CD4-positive, alpha-beta T cell treated with Interleukin-12 subunit alpha and Interleukin-12 subunit beta, for 1 hour (primary cell): Measurements from ENCODE around the gene DAGLB.
A peak's percentile ranks its signal among the peaks of the same experiment; 100 is the strongest.
"Not testable (repeated sequence)": the region's sequence is repeated elsewhere in the genome, so short reads cannot be mapped to it uniquely, and the experiment has no call there.

Experiments used
- DNase-seq: peaks from one replicate; pipeline ENCODE4 v3.0.0-alpha.2; 2020

The DAGLB gene

DNA sequence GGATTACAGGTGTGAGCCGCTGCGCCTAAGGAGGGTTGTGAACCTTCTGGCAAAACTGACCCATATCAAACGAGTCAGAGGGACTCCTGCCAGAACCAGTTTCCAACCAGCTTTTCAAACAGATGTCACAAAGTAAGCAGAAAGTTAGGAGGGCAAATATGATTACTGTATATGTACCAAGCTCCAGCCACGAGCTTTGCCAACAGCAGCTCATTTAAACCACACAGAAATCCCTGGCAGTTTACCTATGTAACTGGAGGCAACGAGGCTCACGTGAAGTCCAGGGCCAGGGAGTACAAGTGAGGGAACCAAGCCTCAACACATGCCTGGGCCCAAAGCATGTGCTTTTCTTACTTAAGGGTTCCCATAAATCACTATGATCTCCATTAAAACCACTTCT lies 12.5 kb upstream of the DAGLB start:
- no peak for DNase-seq

DNA sequence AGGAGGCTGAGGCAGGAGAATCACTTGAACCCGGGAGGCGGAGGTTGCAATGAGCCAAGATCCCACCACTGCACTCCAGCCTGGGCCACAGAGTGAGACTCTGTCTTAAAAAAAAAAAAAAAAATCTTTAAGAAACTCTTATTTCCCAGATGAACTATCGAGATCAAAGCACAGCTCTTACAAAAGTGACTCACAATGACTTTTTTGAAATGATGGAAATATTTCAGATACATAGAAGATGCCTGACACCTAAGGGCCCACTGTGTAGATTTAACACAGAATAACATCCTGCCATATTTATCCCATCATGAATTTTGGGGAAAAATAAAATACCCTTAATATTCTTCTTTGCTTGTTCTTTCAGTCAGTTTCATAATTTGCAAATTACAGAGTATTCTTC lies 10.9 kb upstream of the DAGLB start:
- not testable (repeated sequence) for DNase-seq

GRCh38 chr7:6453734-6454133 lies 6.0 kb upstream of the DAGLB start:
- no peak for DNase-seq

DNA sequence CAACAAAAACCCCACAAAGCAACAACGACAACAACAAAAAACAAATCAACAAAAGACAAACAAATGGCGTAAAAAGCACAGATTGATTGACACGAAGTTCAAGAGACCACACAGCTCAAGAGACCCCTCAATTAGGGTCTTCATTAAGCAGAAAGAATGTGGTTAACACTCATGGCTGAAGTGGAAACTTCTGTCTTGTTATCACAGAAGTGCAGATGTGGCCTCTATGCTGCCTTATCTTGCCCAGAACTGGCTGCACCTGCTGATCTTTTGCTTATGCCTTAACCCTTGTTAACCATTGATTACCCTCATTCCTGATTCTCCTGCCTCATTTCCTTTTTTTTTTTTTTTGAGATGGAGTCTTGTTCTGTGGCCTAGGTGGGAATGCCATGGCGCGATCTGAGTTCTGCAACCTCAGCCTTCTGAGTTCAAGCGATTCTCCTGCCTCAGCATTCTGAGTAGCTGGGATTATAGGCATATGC lies 3.5 kb upstream of the DAGLB start:
- no peak for DNase-seq

- DNase-seq = not testable (repeated sequence)
Observed at GRCh38 chr7:6450591-6450990, 2.8 kb upstream of the DAGLB start.

GRCh38 chr7:6449884-6450283 lies 2.1 kb upstream of the DAGLB start:
- DNase-seq = not testable (repeated sequence)

DNA sequence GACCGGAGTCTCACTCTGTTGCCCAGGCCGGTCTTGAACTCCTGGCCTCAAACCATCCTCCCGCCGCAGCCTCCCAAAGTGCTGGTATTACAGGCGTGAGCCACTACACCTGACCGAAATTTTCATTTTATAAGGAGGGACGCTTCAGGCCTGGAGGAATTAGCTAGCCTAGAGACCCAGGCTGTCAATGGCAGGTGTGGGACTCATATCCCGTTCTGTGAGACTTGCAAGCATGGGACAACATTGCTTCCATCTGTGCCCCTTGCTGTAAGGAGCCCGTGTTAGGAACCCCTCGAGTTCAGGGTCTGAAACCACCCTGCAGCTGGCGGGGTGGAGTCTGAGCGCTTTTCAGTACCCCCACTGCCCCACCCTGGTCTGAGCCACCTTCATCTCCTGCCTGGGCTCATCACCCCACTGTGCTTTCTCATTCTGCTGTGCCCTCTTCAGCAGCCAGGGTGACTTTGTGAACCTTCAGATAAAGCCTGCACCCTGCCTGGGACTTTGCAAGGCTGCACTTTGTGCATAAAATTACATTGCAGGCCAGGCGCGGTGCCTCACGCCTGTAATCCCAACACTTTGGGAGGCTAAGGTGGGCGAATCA lies 1.3 kb upstream of the DAGLB start:
- DNase-seq = no peak

- DNase-seq = peak; percentile 27
Observed at GRCh38 chr7:6446838-6447580, 745 bp downstream of the DAGLB start.

DNA sequence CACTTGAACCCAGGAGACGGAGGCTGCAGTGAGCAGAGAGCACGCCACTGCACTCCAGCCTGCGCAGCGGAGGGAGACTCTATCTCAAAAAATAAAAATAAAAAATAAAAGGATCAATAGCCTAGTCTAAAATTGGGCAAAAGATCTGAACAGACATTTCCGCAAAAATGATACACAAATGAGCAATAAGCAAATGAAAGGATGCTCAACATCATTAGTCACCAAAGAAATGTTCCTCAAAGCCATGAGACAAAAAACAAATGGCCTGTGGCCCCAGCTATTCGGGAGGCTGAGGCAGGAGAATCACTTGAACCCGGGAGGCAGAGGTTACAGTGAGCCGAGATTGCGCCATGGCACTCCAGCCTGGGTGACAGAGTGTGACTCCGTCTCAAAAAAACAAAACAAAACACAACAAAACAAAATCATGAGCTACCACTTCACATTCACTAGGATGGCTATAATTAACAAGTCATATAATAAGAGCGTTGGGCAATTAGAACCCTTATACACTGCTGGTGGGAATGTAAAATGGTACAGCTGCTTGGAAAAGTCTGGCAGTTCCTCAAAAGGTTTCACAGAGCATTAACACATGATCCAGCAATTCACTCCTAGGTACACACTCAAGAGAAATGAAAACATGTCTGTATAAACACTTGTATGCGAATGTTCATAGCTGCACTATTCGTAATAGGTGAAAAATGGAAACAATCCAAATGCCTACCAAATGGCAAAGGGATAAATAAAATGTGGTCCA lies 3.1 kb downstream of the DAGLB start:
- no peak for DNase-seq

DNA sequence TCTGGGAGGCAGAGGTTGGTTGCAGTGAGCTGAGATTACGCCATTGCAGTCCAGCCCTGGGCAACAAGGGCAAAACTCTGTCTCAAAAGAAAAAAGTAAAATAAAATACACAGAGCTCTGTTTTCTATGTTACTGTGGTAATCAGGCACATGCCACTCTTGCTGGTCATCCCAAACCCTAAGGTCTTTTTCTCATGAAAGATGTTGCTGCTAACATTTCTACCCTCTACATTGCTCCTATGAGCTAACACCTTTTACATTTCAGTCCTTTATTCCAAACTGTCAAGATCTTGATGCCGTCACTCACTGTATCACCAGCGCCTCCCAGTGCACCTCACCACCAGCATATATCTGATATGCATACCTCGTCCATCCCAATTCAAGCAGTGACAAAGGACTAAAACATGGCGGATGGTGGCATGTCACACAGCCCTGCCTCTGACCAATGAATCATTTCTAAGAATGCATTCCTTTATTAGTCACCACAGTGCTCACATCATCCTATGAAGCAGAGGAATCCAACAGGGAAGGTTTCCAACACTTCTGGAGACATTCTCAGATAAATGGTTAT lies 4.3 kb downstream of the DAGLB start:
- DNase-seq = no peak

DNA sequence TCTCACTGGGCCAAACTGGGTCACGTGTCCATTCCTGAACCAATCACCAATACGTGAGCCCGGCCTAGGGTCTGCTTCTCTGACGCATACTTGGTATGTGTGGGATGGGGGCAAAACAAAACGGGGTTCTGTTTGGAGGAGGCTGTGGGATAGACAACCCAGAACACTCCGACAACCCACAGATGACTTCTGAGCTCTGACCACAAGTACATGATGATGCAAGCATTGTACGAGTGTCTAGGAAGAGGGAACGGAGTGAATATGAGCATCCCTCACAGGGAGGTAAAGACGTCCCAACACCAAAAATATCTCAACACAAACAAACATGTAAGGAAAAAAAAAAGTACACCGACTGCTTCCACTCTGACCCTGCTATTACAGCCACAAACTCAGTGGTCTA lies 5.6 kb downstream of the DAGLB start:
- DNase-seq = no peak

DNA sequence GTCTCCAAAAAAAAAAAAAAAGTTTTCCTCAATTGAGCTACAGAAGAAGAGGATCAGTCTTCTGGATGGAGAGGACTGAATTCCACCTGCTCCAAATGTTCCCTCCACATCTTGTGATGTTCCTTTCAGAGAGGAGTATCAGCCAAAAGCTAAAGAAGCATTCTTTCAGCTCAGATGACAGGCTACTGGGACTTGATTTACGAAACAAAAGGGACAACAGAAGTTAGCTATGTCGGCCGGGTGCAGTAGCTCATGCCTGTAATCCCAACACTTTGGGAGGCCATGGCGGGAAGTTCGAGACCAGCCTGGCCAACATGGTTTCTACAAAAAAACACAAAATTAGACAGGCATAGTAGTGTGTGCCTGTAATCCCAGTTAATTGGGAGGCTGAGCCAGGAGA lies 7.4 kb downstream of the DAGLB start:
- no peak for DNase-seq

DNA sequence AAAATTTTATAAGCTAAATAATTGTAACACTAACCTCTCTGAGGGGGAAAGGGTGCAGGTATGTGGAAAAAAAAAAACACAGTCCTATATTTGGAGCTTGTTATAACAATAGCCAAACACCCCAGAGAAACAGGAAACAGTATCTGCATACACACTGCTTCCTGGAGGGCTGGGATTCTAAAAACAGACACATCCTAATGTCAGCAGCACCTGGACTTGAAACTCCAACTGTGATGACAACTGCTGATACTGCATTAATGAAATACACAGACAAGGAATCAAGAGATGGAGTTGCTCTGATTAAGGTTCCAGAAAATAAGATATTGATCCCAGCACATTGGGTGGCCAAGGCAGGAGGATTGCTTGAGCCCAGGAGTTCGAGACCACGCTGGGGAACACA lies 9.3 kb downstream of the DAGLB start:
- no peak for DNase-seq

DNA sequence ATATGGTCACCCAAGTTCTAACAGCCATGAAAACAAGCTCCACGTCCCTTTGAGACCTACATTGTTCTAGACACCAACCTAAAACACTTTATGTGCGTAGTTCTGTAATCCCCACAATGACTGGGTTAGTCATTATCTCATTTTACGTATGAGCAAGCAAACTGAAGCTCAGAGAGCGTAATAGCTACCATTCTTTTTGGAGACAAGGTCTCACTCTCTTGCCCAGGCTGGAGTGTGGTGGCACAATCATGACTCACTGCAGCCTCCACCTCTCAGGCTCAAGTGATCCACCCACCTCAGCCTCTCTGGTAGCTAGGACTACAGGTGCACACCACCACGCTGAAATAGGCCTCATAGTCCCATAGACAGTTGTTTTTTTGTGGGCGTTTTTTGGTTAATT lies 10.5 kb downstream of the DAGLB start:
- DNase-seq = no peak

GRCh38 chr7:6436385-6436685 lies 11.4 kb downstream of the DAGLB start:
- peak; percentile 26 for DNase-seq

DNA sequence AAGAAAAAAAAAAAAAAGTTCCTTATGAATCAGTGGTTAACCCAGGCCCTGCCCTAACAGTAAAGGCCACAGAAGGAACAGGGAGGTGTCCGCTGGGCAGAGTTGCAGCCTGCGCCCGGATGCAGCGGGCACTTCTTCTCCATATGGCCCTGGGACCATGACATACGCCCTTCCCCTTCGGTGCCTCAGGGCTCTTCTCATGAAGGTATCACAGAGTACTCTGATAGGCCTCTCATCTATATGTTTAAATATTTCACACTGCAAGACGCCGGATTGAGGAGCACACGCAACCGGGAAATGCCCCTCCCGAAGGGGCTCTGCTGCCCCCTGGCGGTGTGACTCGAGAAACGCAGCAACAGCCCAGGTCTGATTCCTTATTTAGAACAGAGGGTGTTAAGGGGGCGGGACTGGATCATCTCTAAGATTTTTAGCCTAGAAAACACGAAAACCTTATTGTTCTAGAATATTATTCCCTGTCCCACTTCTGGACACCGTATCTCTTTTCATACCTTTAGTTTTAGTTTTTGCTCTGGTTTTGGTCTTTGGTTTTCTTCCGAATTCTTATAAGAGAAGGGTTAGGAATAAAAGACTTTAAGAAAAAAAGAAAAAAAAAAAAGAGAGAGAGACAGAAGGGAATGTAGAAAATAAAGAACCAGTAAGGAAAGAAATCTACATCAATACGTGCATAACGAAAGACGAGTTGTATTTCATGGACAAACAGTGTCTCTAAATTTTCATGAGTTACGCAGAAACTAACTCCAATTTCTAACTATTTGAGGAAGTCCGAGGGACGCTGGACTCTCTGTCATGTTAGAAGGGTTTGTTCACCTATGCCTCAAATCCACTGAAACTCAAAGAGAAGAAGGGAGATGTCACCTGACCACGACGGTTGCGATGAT lies 12.0 kb downstream of the DAGLB start:
- peak; percentile 89 for DNase-seq

- DNase-seq = no peak
Observed at GRCh38 chr7:6433784-6434615, 13.8 kb downstream of the DAGLB start.

DNA sequence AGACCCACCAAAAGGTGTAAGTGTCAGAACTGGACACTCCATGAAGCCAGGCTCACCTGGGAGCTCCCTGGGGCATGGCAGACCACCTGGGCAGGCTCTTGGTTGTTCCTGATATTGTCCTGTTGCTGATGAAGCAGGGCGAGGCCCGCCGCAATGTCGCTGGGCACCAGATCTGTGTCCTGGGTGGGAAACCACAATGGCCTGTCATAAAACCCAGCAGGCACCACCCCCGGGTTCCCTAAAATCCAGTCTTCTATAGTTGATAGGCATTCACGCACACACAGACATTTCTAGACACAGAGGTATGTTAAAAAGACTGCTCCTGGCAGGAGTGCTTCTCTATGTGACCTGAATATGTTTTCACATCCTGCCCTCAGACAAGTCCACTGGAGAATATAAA lies 15.0 kb downstream of the DAGLB start:
- no peak for DNase-seq

GRCh38 chr7:6430974-6431373 lies 16.8 kb downstream of the DAGLB start:
- no peak for DNase-seq

DNA sequence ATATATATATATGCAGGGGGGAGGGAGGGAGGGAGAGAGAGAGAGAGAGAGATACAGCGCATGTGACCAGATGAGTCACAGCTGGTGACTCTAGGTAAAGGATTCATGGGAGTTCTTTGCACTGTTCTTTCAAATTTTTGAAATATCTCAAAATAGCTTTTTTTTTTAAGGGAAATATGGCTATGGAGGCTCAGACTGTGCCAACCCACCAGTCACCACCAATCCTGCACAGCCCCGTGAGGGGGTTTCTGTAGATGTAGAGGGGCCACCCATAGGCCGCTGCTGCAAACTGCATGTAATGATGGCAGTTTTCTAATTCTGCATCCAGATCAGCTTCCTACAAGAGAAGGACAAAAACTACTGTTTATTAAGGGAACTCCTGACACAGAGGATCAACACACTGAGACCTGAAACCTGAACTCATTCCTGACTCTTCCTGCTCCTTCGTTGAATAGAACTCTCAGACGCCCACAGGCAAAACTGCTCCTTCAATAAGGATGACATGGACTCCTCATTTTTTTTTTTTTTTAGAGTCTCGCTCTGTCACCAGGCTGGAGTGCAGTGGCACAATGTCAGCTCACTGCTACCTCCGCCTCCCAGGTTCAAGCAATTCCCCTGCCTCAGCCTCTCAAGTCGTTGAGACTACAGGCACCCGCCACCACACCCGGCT lies 17.3 kb downstream of the DAGLB start:
- no peak for DNase-seq

- no peak for DNase-seq
Observed at GRCh38 chr7:6425948-6426347, 21.8 kb downstream of the DAGLB start.
